ENCODE results near the gene MPDZ. TPM values are rescaled to one million over a fixed set of nuclear protein-coding genes. Genes with fewer than 3 reads are reported as not detected.

The MPDZ gene
- total RNA-seq, 1 experiment from 2014 or later, result 0.12 TPM

DNA sequence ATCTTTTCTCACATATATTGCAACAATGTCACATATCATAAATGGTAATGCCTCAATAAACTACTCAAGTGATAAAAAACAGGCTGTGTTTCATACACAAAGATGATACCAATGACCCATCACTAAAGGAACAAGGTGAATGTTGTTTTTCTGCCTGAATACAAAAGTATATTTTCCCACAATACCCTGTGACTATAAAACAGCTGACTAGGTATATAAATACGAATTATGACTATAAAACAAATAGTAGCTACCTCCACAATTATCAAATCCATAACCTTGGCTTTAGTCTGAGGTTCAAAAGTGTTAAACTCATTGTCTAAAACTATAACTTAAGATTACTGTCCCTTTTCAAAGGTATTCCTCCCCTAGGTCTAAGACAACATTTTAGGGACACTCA, 58.7 kb downstream of the MPDZ start:
- H3K4me1 ChIP-seq (ENCODE audit: control insufficient read depth in 1 of 2, insufficient read depth in 2 of 2, low read length in 2 of 2), result no peaks in the 10 kb centered on the region
- H3K9me3 ChIP-seq (ENCODE audit: control insufficient read depth in 1 of 2, insufficient read depth in 1 of 2, low read depth in 1 of 2, low read length in 2 of 2), result no peaks in the 10 kb centered on the region
- TF ChIP-seq POLR2AphosphoS5 (IDR thresholded peaks at IDR 0.05; ENCODE audit: low read depth, low read length) (no peak), ZNF274 (IDR thresholded peaks at IDR 0.05; ENCODE audit: low read depth, low read length) (no peak), YY1 (IDR thresholded peaks at IDR 0.05; ENCODE audit: extremely low read depth, insufficient replicate concordance, low read depth, low read length) (no peak), SRF (IDR thresholded peaks at IDR 0.05; ENCODE audit: low read depth) (no peak), EZH2 (IDR thresholded peaks at IDR 0.05) (no peak), RAD21 (IDR thresholded peaks at IDR 0.05; ENCODE audit: low read depth) (no peak), EGR1 (IDR thresholded peaks at IDR 0.05; ENCODE audit: low read depth) (no peak), JUND (IDR thresholded peaks at IDR 0.05) (no peak), FOSL1 (IDR thresholded peaks at IDR 0.05; ENCODE audit: low read depth) (no peak), ATF3 (IDR thresholded peaks at IDR 0.05) (no peak)
- ATAC-seq, result no peak
- no peak overlapping the region for H2AFZ ChIP-seq (ENCODE audit: low read depth, low read length, poor library complexity, severe bottlenecking)
- no TSS peak for BruUV-seq (replicated peaks)
- no peak overlapping the region for H3K4me3 ChIP-seq (replicated peaks in 1 of 2; ENCODE audit: low read depth in 1 of 2, low read length in 2 of 2)
- H3K9ac ChIP-seq (ENCODE audit: low read length), result no peak overlapping the region
- ChIA-PET RAD21 (ENCODE audit: low non-redundant PET in 1 of 2, low total read pairs in 2 of 2, uncharacterized antibody in 2 of 2, unreplicated experiment in 2 of 2) (no interaction called here), POLR2A (no interaction called here), CTCF (no interaction called here)
- no peak overlapping the region for H3K4me2 ChIP-seq (ENCODE audit: low read length)
- intact Hi-C loops (cut with micrococcal nuclease), result no loop called here
- H3K27ac ChIP-seq (ENCODE audit: low read depth, low read length), result no peak overlapping the region
- H3K9me2 ChIP-seq (ENCODE audit: insufficient read depth), result no peaks in the 10 kb centered on the region
- H4K20me1 ChIP-seq (ENCODE audit: insufficient read depth), result no peaks in the 10 kb centered on the region
- H3K79me2 ChIP-seq (ENCODE audit: insufficient read depth, low read length), result no peaks in the 10 kb centered on the region
- DNase-seq (ENCODE audit: low read depth, low spot score), result no peak
- no peaks in the 10 kb centered on the region; the same call in 1 of the 2 replicates for H3K27me3 ChIP-seq (ENCODE audit: insufficient read depth, low read length)
- no peaks in the 10 kb centered on the region for H3K36me3 ChIP-seq (ENCODE audit: control insufficient read depth in 1 of 2, insufficient read depth in 2 of 2, low read length in 2 of 2)

GRCh38 chr9:13215791-13216554, 63.5 kb downstream of the MPDZ start:
- DNase-seq (ENCODE audit: low read depth, low spot score) (no peak), ATAC-seq (no peak)
- H3K27me3 ChIP-seq (ENCODE audit: insufficient read depth, low read length), result no peaks in the 10 kb centered on the region; the same call in 1 of the 2 replicates
- no peaks in the 10 kb centered on the region for H3K9me2 ChIP-seq (ENCODE audit: insufficient read depth)
- ChIA-PET POLR2A (interaction anchor here (0.7 kb wide), 1 partner anchor 511 kb away, joined by 4 read pairs; no protein-coding TSS in a partner anchor), CTCF (interaction anchor here (1.7 kb wide), 1 partner anchor 12 kb away, joined by 4 read pairs; no protein-coding TSS in a partner anchor), RAD21 (ENCODE audit: low non-redundant PET in 1 of 2, low total read pairs in 2 of 2, uncharacterized antibody in 2 of 2, unreplicated experiment in 2 of 2) (no interaction called here)
- H3K9ac ChIP-seq (ENCODE audit: low read length), result no peak overlapping the region
- H3K27ac ChIP-seq (ENCODE audit: low read depth, low read length), result no peak overlapping the region
- H3K79me2 ChIP-seq (ENCODE audit: insufficient read depth, low read length), result no peaks in the 10 kb centered on the region
- no peaks in the 10 kb centered on the region for H3K9me3 ChIP-seq (ENCODE audit: control insufficient read depth in 1 of 2, insufficient read depth in 1 of 2, low read depth in 1 of 2, low read length in 2 of 2)
- H3K4me2 ChIP-seq (ENCODE audit: low read length), result no peak overlapping the region
- H4K20me1 ChIP-seq (ENCODE audit: insufficient read depth), result no peaks in the 10 kb centered on the region
- no peak overlapping the region for H3K4me3 ChIP-seq (replicated peaks in 1 of 2; ENCODE audit: low read depth in 1 of 2, low read length in 2 of 2)
- no peak overlapping the region for H2AFZ ChIP-seq (ENCODE audit: low read depth, low read length, poor library complexity, severe bottlenecking)
- intact Hi-C loops (cut with micrococcal nuclease), result no loop called here
- H3K36me3 ChIP-seq (ENCODE audit: control insufficient read depth in 1 of 2, insufficient read depth in 2 of 2, low read length in 2 of 2), result no peaks in the 10 kb centered on the region
- H3K4me1 ChIP-seq (ENCODE audit: control insufficient read depth in 1 of 2, insufficient read depth in 2 of 2, low read length in 2 of 2), result no peaks in the 10 kb centered on the region
- no TSS peak for BruUV-seq (replicated peaks)
- TF ChIP-seq ATF3 (IDR thresholded peaks at IDR 0.05) (no peak), CEBPB (IDR thresholded peaks at IDR 0.05; ENCODE audit: low read depth) (no peak), TCF7L2 (IDR thresholded peaks at IDR 0.05; ENCODE audit: borderline replicate concordance, extremely low read depth, insufficient read depth, insufficient read length) (no peak), SRF (IDR thresholded peaks at IDR 0.05; ENCODE audit: low read depth) (no peak), SP1 (IDR thresholded peaks at IDR 0.05; ENCODE audit: low read depth) (no peak), FOSL1 (IDR thresholded peaks at IDR 0.05; ENCODE audit: low read depth) (no peak), REST (IDR thresholded peaks at IDR 0.05; ENCODE audit: low read depth) (no peak), EGR1 (IDR thresholded peaks at IDR 0.05; ENCODE audit: low read depth) (no peak), YY1 (IDR thresholded peaks at IDR 0.05; ENCODE audit: extremely low read depth, insufficient replicate concordance, low read depth, low read length) (no peak), EZH2phosphoT487 (IDR thresholded peaks at IDR 0.05; ENCODE audit: borderline replicate concordance) (no peak), POLR2AphosphoS5 (IDR thresholded peaks at IDR 0.05; ENCODE audit: low read depth, low read length) (no peak), POLR2A (IDR thresholded peaks at IDR 0.05; ENCODE audit: borderline replicate concordance, extremely low read depth, insufficient read depth, insufficient read length) (no peak), JUND (IDR thresholded peaks at IDR 0.05) (no peak)

Measured in HCT116 (cell line).